Endothelial cell of umbilical vein (primary cell): ENCODE measurements around the gene CNIH1.

ENCODE experiments used
- CTCF ChIP-seq, 2 donors: IDR thresholded peaks; 1 replicate in 1 of 2; 2 replicates in 1 of 2; pipeline ENCODE4 v1.5.1; 2011; ENCODE audit warnings: low read length in 2 of 2, mild to moderate bottlenecking in 2 of 2, moderate library complexity in 2 of 2, control low read depth in 1 of 2, inconsistent platforms in 1 of 2, low read depth in 1 of 2; ENCODE audit not compliant: insufficient read depth in 1 of 2; ENCODE audit errors: extremely low read depth in 1 of 2
- EZH2 ChIP-seq: IDR thresholded peaks from 2 replicates; pipeline ENCODE4 v1.6.1; 2012; ENCODE audit warnings: borderline replicate concordance, low read depth, mild to moderate bottlenecking, moderate library complexity, low read length, inconsistent platforms; ENCODE audit not compliant: severe bottlenecking
- GATA2 ChIP-seq: IDR thresholded peaks from 2 replicates; pipeline ENCODE4 v1.7.0; 2011; ENCODE audit warnings: low read depth, mild to moderate bottlenecking, moderate library complexity, mixed read lengths, low read length; ENCODE audit not compliant: insufficient read length, insufficient read depth
- MAX ChIP-seq: IDR thresholded peaks from 2 replicates; pipeline ENCODE4 v1.6.1; 2011; ENCODE audit not compliant: insufficient read depth, insufficient read length
- POLR2A ChIP-seq: IDR thresholded peaks from 2 replicates; pipeline ENCODE4 v1.6.1; 2012; ENCODE audit warnings: low read depth, mild to moderate bottlenecking, control low read depth, low read length
- POLR2AphosphoS5 ChIP-seq: IDR thresholded peaks from 2 replicates; pipeline ENCODE4 v1.6.1; 2012; ENCODE audit warnings: low read depth, mild to moderate bottlenecking, control low read depth, low read length, moderate library complexity; ENCODE audit not compliant: insufficient read depth

- TF ChIP-seq CTCF (IDR thresholded peaks at IDR 0.05; ENCODE audit: extremely low read depth in 1 of 2, insufficient read depth in 1 of 2, low read depth in 1 of 2, low read length in 2 of 2) = no peak
- TF ChIP-seq EZH2 = no peak
- no peak for TF ChIP-seq POLR2AphosphoS5
- no peak for TF ChIP-seq POLR2A
- no peak for TF ChIP-seq GATA2
- no peak for TF ChIP-seq MAX
Measured at GRCh38 chr14:54457609-54457996, 16.4 kb upstream of the CNIH1 start.
